HG03097 (cell line): ENCODE results near the gene PI4K2A.

ENCODE experiments used
- ATAC-seq: cut with Tn5 transposase; IDR thresholded peaks from one replicate; pipeline ENCODE4 v1.9.1; 2021; ENCODE audit not compliant: unreplicated experiment, low FRiP score

Gene PI4K2A

GRCh38 chr10:97703398-97704067 is 63.1 kb downstream of the PI4K2A start:
- ATAC-seq = no peak

DNA sequence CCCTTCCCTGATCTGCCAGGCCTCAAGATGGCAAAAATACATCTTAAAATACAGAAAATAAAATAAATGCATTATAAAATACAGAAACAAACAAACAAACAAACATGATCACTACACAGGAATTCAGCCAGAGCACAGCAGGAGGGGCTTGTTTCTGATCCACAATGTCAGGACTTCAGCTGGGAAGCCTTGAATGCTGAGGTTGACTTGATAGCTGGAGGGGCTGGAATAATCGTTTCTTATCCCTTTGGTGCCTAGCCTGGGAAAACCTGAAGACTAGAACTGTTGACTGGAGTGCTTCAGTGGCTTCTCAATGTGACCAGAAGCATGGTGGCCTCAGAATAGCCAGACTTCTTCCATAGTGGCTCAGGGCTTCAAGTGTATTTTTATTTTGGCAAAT is 63.9 kb downstream of the PI4K2A start:
- ATAC-seq = no peak

DNA sequence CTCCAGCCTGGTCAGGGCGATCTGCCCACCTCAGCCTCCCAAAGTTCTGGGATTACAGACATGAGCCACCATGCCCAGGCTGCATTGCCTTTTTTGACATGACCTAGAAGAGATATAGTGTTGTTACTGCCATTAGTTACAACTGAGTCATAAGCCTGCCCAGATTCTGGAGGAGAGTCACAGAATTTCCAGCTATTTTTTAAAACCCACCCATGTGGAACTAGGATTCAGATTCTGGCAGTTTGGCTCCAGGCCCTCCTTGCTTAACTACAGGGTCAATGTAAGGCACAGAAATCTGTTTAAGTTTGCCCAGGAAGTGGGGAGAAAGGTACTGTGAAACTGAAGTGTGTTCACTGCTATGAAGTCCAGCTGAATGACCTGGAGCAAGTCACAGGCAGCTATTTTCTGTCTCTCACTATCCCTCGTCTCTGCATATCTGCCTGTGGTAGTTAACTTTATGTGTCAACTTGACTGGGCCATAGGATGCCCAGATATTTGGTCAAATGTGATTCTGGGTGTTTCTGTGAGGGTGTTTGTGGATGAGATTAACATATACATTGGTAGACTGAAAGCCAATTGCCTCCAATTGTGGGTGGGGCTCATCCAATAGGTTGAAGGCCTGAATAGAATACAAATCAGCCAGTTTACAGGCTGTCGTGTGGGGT is 64.7 kb downstream of the PI4K2A start:
- no peak for ATAC-seq

DNA sequence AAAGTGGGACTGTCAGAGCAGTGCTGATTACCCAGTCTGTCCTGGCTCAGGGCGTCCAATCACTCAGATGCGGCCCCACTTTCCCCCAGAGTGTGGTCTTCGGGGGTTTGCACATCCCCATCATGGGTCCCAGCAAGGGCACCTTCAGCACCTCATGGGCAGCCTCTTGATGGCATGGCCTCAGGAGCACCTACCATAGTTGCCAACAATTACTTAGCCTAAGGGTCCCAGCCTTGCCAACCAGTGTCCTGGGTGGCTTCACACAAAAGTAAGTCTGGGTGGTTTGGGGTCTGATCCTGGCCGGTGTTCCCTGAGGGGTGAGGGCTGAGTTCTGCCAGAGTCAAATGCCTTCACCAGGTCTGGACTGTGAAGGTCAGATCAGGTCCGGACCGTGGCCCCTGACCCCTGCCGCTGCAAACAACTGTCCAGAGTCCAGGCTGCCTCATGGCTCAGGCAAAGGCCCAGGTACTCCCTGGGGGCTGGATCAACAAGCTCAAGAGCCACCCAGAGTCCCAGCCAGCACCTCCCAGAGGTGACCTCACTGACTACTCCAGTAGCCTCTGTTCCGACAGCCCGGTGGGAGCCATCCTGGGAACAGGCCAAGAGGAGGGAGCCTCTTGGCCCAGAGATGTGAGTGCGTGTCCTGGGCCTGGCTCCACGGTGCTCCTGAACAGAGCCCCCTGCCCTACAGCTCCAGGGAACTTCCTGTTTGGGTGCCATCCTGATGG is 66.8 kb downstream of the PI4K2A start:
- ATAC-seq = no peak

- ATAC-seq = no peak
These were observed 67.7 kb downstream of the PI4K2A start for GRCh38 chr10:97708167-97708566.

- no peak for ATAC-seq
These were observed 68.8 kb downstream of the PI4K2A start for GRCh38 chr10:97708976-97709946.

DNA sequence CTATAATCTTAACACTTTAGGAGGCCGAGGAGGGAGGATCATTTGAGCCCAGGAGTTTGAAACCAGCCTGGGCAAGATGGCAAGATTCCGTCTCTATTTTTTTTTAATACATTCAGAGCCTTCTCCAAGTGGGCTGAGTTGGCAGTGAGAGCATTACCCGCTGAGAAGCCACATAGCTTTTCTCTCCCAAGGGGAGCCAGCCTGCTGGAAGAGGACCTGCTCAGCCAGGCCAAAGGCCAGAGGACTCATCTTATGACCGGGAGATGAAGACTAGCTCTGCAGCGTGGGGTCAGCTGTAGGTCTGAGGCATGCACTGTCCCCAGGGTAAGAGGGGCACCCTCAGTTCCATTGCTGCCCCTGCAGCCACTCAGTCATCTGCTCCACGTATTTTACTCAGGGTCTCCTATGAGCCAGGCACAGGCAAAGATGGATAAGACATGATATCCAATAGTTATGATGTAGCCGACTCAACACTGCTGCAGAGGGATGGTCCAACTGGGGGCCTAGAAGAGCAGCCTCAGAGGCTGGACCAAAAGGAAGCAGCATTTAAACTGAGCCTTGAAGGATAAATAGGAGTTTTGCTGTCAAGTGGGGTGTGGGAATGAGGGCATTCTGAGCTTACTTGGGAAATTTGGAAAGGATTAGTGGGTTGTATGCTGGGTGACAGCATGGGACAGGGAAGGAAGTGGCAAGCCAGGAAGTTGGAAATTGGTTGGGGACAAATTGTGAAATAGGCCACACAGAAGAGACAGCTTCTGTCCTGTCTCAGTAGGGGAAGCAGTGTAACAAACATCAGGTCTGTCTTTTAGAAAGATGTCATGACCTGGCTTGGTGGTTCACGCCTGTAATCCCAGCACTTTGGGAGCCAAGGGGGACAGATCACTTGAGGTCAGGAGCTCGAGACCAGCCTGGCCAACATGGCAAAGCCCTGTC is 71.4 kb downstream of the PI4K2A start:
- no peak for ATAC-seq

GRCh38 chr10:97713339-97713825 is 72.9 kb downstream of the PI4K2A start, which contains the start of gene MARVELD1:
TSS of gene MARVELD1 (plus strand) at chr10:97713730. CDS start at chr10:97713877, 147 bp downstream.
- ATAC-seq = no peak

- no peak for ATAC-seq
These were observed 73.4 kb downstream of the PI4K2A start for GRCh38 chr10:97713826-97714400.

DNA sequence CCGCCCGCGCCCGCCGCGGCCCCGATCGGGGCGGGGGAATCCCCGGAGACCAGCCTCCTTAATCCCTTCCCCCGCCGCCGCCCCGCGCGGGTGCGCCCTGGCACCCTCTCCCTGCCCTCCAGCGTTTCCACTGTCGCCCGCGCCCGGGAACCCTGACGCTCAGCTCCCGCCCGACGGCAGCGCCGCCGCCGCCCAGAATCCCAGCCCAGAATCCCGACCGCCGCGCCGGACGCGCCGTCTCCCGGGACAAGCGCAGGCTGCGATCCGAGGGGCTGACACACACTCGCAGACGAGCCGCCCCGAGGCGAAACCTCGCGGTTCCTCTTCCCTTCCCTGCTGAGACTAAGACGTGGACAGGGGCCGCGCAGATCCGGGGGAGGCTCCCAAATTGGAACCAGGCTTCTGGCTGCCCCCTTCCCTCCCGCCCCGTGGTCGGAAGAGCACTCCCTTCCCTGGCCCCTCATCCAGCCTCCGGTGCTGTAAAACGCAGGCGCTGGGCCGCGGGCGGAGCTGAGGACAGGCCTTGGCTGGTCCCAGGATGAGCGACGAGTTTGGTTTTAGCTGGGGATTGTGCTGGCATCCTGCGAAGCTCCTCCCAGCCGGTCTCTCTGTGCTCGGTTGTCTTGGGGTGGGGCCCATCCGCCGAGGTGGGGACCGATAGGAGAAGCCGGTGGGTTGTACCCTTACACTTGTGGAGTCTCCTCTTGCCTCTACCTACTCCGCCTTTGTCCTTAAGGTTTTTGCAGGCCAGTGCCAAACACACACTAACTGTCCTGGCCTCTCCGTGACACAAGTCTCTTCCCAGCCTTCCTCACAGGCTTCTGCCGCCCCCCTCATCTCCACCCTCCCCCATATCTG is 74.2 kb downstream of the PI4K2A start:
- ATAC-seq = no peak

- no peak for ATAC-seq
These were observed 74.9 kb downstream of the PI4K2A start for GRCh38 chr10:97715259-97715874.

DNA sequence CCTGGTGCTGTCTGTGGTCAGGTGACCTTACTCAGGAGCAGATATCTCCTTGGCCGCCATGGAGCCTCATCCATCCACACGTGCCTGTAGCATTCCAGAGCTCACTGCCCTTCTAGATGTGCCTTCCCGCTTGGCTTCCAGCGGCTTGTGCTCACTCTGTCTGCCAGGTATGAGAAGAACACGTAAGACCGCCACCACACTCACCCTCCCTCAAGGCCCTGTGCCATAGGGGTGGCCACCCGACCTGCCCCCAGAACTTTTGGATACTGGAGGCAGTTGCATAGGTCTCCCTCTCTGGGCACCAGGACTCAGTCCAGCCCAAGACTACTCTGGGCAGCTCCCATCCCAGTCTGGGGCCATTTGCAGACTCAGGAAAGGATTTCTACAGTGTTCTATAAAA is 77.2 kb downstream of the PI4K2A start:
- ATAC-seq = no peak

DNA sequence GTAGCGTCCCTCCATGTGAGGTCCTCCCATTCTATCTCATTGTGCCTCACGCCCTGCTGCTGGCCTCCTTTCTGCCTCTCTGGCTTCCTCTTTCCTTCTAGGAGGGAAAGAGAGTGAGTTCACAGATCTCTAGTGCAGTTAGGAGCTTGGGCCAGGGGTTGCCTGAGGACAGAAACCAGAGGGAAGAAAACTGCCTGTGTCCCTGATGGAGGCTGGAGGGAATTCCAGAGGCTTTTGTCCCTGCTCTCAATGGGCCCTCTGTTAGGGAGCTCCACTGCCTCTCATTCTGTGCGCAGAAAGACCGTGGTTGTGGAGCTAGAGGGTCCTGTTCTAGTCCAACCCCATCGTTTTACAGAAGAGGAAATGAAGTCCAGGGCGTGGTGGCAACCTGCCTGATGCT is 77.7 kb downstream of the PI4K2A start:
- no peak for ATAC-seq

- no peak for ATAC-seq
These were observed 78.2 kb downstream of the PI4K2A start for GRCh38 chr10:97718659-97719142.

GRCh38 chr10:97719602-97720001 is 79.1 kb downstream of the PI4K2A start:
- ATAC-seq = no peak

- ATAC-seq = no peak
These were observed 81.7 kb downstream of the PI4K2A start for GRCh38 chr10:97721871-97722780.
